Astrocyte (in vitro differentiated cells and primary cell): Measurements from ENCODE around the gene FTH1.

ENCODE experiments used
- CTCF ChIP-seq: IDR thresholded peaks from 2 replicates; pipeline ENCODE4 v1.5.1; 2011; ENCODE audit warnings: low read depth, mild to moderate bottlenecking, inconsistent platforms, low read length, moderate library complexity; ENCODE audit not compliant: insufficient read depth
- EZH2 ChIP-seq: IDR thresholded peaks from 2 replicates; pipeline ENCODE4 v1.6.1; 2012; ENCODE audit warnings: mild to moderate bottlenecking, low read length, inconsistent platforms; ENCODE audit not compliant: insufficient read depth

DNA sequence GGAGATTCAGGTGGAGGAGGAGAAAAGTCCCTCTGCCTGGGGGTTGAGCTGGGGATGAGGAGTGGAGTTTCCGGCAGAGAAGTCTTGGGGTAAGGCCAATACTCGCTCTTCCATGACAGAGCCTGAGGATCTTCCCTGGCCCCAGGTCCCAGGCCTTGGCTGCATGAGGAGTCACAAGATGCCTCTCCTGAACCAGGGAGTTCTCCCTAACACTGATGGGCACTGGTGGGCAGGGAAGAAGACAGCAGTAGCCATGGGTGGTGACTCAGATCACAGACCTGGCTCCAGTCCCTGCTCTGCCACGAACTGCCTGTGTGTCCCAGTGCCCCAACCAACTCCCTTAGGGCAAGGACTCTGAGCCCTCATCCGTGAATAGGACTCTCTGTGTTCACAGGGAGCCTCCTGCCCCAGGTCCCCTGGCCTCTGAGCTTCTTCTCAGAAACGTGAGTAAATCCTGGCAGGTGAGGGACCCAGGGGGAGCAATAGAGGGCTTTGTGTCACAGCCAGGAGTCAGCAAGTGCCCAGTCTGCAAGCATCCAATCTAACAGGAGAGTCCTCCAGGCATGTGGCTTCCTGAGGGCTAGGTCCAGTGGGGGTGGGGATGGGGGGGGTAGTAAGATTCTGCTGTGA, 45.5 kb upstream of the FTH1 start:
- TF ChIP-seq CTCF (no peak), EZH2 (no peak)
